IPS-20b (cell line): ENCODE results near the gene CPEB1.
"Not testable (repeated sequence)": the region's sequence is repeated elsewhere in the genome, so short reads cannot be mapped to it uniquely, and the experiment has no call there.

Source experiments
- H3K27ac ChIP-seq: one replicate; pipeline ENCODE4 v1.5.1; 2013; ENCODE audit warnings: low read length
- H3K27me3 ChIP-seq: 2 replicates; pipeline ENCODE4 v1.6.1; 2013; ENCODE audit warnings: mild to moderate bottlenecking, low read length, inconsistent platforms; ENCODE audit not compliant: insufficient read depth
- H3K36me3 ChIP-seq: 2 replicates; pipeline ENCODE4 v1.6.1; 2013; ENCODE audit warnings: low read depth, mild to moderate bottlenecking, inconsistent platforms, low read length, moderate library complexity; ENCODE audit not compliant: insufficient read depth
- H3K4me1 ChIP-seq: 2 replicates; pipeline ENCODE4 v1.6.1; 2013; ENCODE audit warnings: mild to moderate bottlenecking, control low read depth, inconsistent platforms, low read length, moderate library complexity; ENCODE audit not compliant: insufficient read depth
- H3K4me3 ChIP-seq: 2 replicates; pipeline ENCODE4 v1.5.1; 2013; ENCODE audit warnings: mild to moderate bottlenecking, low read length, inconsistent platforms
- H3K9ac ChIP-seq: 2 replicates; pipeline ENCODE4 v1.6.1; 2013; ENCODE audit warnings: low read depth, mild to moderate bottlenecking, inconsistent platforms, low read length, moderate library complexity
- H3K9me3 ChIP-seq: 2 replicates; pipeline ENCODE4 v1.6.1; 2013; ENCODE audit warnings: mild to moderate bottlenecking, low read depth, low read length, inconsistent platforms; ENCODE audit not compliant: insufficient read depth

Gene CPEB1

GRCh38 chr15:82532383-82532990, 114.7 kb downstream of the CPEB1 start:
- Histone ChIP-seq H3K27ac (no peak overlapping the region), H3K27me3 (no peaks in the 10 kb centered on the region), H3K4me3 (no peak overlapping the region), H3K9ac (no peak overlapping the region), H3K4me1 (no peaks in the 10 kb centered on the region; the same call in 1 of the 2 replicates), H3K9me3 (no peaks in the 10 kb centered on the region), H3K36me3 (peaks cover 50% of the 10 kb centered on the region)

GRCh38 chr15:82531496-82532382, 115.4 kb downstream of the CPEB1 start:
- Histone ChIP-seq H3K9me3 (no peaks in the 10 kb centered on the region), H3K27ac (no peak overlapping the region), H3K4me1 (no peaks in the 10 kb centered on the region), H3K36me3 (peaks cover 42% of the 10 kb centered on the region), H3K27me3 (no peaks in the 10 kb centered on the region), H3K9ac (no peak overlapping the region), H3K4me3 (no peak overlapping the region)

- H3K9me3 ChIP-seq = no peaks in the 10 kb centered on the region
- H3K27me3 ChIP-seq = no peaks in the 10 kb centered on the region
- no peak overlapping the region for H3K27ac ChIP-seq
- H3K4me3 ChIP-seq = peak overlapping the region; percentile 61
- H3K4me1 ChIP-seq = no peaks in the 10 kb centered on the region
- no peak overlapping the region; the same call in 1 of the 2 replicates for H3K9ac ChIP-seq
- H3K36me3 ChIP-seq = peaks cover 33% of the 10 kb centered on the region
Measured at GRCh38 chr15:82530606-82531379, 116.4 kb downstream of the CPEB1 start.

DNA sequence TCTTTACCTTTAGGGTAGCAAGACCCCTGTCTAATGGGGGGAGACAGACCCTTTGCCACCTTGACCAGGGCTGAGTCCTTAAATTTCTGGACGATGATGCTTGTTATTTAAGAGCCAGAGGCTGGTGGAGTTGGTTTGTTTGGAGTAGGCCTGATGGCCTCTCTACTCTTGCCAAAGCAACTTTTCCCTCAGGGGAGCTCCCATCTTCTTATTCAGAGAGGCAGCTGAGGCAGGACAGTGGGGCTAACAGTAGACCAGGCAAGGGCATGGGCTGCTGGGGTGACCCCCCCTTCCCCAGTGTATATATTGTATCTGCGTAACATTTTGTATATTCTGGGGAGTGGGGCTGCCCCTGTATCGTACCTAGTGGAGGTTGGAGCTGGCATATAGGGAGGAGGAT, 117.2 kb downstream of the CPEB1 start:
- no peaks in the 10 kb centered on the region for H3K4me1 ChIP-seq
- peaks cover 25% of the 10 kb centered on the region for H3K36me3 ChIP-seq
- no peak overlapping the region for H3K9ac ChIP-seq
- H3K27ac ChIP-seq = no peak overlapping the region
- no peaks in the 10 kb centered on the region for H3K9me3 ChIP-seq
- H3K27me3 ChIP-seq = no peaks in the 10 kb centered on the region
- no peak overlapping the region for H3K4me3 ChIP-seq

DNA sequence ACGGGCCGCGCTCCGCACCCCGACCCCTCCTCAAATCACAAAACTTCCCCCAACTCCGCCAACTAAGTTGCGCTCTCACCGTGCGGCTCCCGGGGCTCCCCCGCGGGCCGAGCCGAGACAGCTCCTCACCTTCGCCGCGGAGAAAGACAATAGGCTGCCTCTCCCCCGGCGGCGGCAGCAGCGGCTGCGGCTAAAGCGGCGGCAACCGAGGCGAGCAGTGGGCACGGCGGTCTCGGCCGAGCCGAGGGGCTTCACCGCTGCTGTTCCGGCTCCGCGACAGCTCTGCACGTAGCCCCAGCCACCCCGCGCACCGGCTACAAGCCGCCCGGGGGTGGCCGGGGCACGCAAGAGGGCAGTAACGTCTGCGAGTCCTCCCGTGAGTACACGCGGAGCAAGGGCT, 133.6 kb downstream of the CPEB1 start:
- not testable (repeated sequence) for H3K9ac ChIP-seq, H3K4me1 ChIP-seq, H3K27ac ChIP-seq, H3K9me3 ChIP-seq, H3K36me3 ChIP-seq, H3K27me3 ChIP-seq, H3K4me3 ChIP-seq

DNA sequence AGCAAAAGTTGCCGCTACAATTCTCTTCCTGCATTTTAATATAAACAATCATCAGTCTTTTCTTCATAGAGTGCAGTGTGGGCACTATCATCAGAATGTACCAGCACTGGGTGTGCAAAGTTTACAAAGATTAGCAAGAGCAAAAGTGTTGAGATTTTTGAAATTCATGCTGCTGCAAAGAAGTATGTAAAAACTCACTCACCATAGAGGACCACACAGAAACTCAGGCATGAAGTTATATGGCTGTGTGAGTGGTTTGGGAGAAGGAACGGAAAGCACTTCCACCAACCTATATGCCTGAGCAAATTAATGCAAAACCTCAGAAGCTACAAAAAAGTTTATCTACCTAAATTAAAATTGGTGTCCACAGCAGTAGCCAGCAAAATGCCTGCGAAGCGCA, 139.5 kb downstream of the CPEB1 start:
- not testable (repeated sequence) for H3K27ac ChIP-seq, H3K4me3 ChIP-seq, H3K36me3 ChIP-seq, H3K9me3 ChIP-seq, H3K9ac ChIP-seq, H3K27me3 ChIP-seq, H3K4me1 ChIP-seq

- not testable (repeated sequence) for H3K9me3 ChIP-seq, H3K27me3 ChIP-seq, H3K4me3 ChIP-seq, H3K27ac ChIP-seq, H3K36me3 ChIP-seq, H3K4me1 ChIP-seq, H3K9ac ChIP-seq
Measured at GRCh38 chr15:82507087-82507486, 140.1 kb downstream of the CPEB1 start.

- not testable (repeated sequence) for H3K4me1 ChIP-seq
Measured at GRCh38 chr15:82505842-82506241, 141.3 kb downstream of the CPEB1 start.

DNA sequence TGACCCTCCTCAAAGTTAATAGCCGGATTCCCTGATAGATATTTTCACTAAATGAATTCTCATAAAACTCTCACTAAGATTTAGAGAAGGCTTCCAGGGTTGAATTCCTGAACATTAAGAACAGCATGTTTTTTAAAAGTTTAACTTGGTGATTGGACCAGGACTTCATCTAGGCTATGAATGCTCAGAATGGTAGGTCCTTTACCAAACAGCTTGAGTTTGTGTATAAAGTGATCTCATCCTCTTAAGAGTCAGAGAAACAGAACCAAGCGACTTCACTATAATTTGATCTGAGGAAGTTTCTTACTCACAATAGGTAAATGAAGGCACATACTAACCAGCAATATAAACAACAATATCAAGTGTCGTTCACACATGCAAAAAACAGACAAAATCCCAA, 143.1 kb downstream of the CPEB1 start:
- not testable (repeated sequence) for H3K36me3 ChIP-seq, H3K4me1 ChIP-seq, H3K27ac ChIP-seq, H3K9ac ChIP-seq, H3K27me3 ChIP-seq, H3K4me3 ChIP-seq, H3K9me3 ChIP-seq

More at GRCh38 chr15:82505842-82506241, 141.3 kb downstream of the CPEB1 start:
- not testable (repeated sequence) for H3K27ac ChIP-seq, H3K9me3 ChIP-seq, H3K27me3 ChIP-seq, H3K36me3 ChIP-seq, H3K4me3 ChIP-seq, H3K9ac ChIP-seq

- not testable (repeated sequence) for H3K9ac ChIP-seq, H3K4me3 ChIP-seq, H3K27ac ChIP-seq, H3K9me3 ChIP-seq, H3K4me1 ChIP-seq, H3K27me3 ChIP-seq, H3K36me3 ChIP-seq
Measured at GRCh38 chr15:82502700-82503339, 144.3 kb downstream of the CPEB1 start.

DNA sequence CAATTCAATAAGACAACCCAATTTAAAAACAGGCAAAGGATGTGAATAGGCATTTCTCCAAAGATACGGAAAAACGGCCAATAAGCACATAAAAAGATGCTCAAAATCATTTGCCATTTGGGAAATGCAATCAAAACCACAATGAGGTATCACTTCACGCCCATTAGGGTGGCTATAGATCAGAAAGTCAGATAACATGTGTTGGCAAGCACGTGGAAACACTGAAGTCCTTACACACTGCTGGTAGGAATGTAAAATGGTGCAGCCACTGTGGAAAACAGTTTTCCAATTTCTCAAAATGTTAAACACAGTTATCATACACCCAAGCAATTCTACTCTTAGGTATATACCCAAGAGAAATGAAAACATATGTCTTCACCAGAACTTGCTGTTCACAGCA, 146.4 kb downstream of the CPEB1 start:
- not testable (repeated sequence) for H3K27me3 ChIP-seq, H3K9me3 ChIP-seq, H3K36me3 ChIP-seq, H3K4me1 ChIP-seq, H3K9ac ChIP-seq, H3K27ac ChIP-seq, H3K4me3 ChIP-seq
